Keratinocyte (primary cell): ENCODE data around the gene ARHGAP15. TPM values are rescaled to one million over a fixed set of nuclear protein-coding genes. Genes with fewer than 3 reads are reported as not detected.

Experiments
- DNase-seq: peaks from one replicate; pipeline ENCODE4 v3.0.0-alpha.2; 2011; ENCODE audit warnings: low read depth, missing footprints, low spot score
- FAIRE-seq: peaks from 2 replicates; lab custom pipeline; 2011; peaks lifted over from hg19 to GRCh38; lab: Jason Lieb, UNC
- H2AFZ ChIP-seq: 2 replicates; pipeline ENCODE4 v1.6.0; 2012; ENCODE audit warnings: low read length, control low read depth, inconsistent platforms; ENCODE audit not compliant: control insufficient read depth
- H3K27ac ChIP-seq: 2 replicates; pipeline ENCODE4 v1.5.1; 2011; ENCODE audit warnings: low read length; ENCODE audit not compliant: control insufficient read depth, insufficient read depth
- H3K27me3 ChIP-seq: 3 replicates; pipeline ENCODE4 v1.6.0; 2011; ENCODE audit warnings: low read length; ENCODE audit not compliant: control insufficient read depth, insufficient read depth; ENCODE audit errors: extremely low read depth
- H3K36me3 ChIP-seq, 2 experiments: 2 replicates in 1 of 2; 3 replicates in 1 of 2; pipeline ENCODE4 v1.5.1; 2011; ENCODE audit warnings: low read length in 2 of 2, mild to moderate bottlenecking in 1 of 2; ENCODE audit not compliant: control insufficient read depth in 2 of 2, insufficient read depth in 2 of 2; ENCODE audit errors: extremely low read depth in 1 of 2
- H3K4me1 ChIP-seq: 3 replicates; pipeline ENCODE4 v1.5.1; 2011; ENCODE audit warnings: low read length; ENCODE audit not compliant: control insufficient read depth, insufficient read depth; ENCODE audit errors: extremely low read depth
- H3K4me2 ChIP-seq: 3 replicates; pipeline ENCODE4 v1.6.0; 2011; ENCODE audit warnings: low read depth, low read length; ENCODE audit not compliant: control insufficient read depth, insufficient read depth; ENCODE audit errors: extremely low read depth
- H3K4me3 ChIP-seq, 3 experiments: fragments of 200-600 bp in 1 of 3; sonication (generic) in 1 of 3; 2 replicates in 2 of 3; 3 replicates in 1 of 3; pipeline ENCODE4 v1.5.1; 2011 to 2016; ENCODE audit warnings: low read length in 3 of 3, mild to moderate bottlenecking in 3 of 3, control low read depth in 2 of 3, inconsistent platforms in 1 of 3, low read depth in 1 of 3, mixed read lengths in 1 of 3, mixed run types in 1 of 3, moderate library complexity in 1 of 3; ENCODE audit not compliant: control insufficient read depth in 2 of 3, insufficient read depth in 2 of 3; ENCODE audit errors: extremely low read depth in 1 of 3
- H3K79me2 ChIP-seq: 2 replicates; pipeline ENCODE4 v1.6.0; 2012; ENCODE audit warnings: low read length; ENCODE audit not compliant: control insufficient read depth, insufficient read depth
- H3K9ac ChIP-seq: 3 replicates; pipeline ENCODE4 v1.6.0; 2011; ENCODE audit warnings: low read length; ENCODE audit not compliant: control insufficient read depth, insufficient read depth; ENCODE audit errors: extremely low read depth
- H3K9me1 ChIP-seq: 3 replicates; pipeline ENCODE4 v1.6.0; 2011; ENCODE audit warnings: low read length; ENCODE audit not compliant: control insufficient read depth, insufficient read depth; ENCODE audit errors: extremely low read depth
- H3K9me3 ChIP-seq: 2 replicates; pipeline ENCODE4 v1.5.1; 2012; ENCODE audit warnings: low read depth, low read length; ENCODE audit not compliant: control insufficient read depth
- H4K20me1 ChIP-seq: 3 replicates; pipeline ENCODE4 v1.6.0; 2011; ENCODE audit warnings: low read length; ENCODE audit not compliant: control insufficient read depth, insufficient read depth; ENCODE audit errors: extremely low read depth
- EZH2 ChIP-seq: IDR thresholded peaks from one replicate; pipeline ENCODE4 v1.6.1; 2012; ENCODE audit warnings: inconsistent platforms, mild to moderate bottlenecking, low read length, moderate library complexity
- dilution Hi-C: fragments of 300-500 bp; cut with MboI; formaldehyde crosslinking; loops from one replicate; pipeline ENCODE4 v1.7.0; 2020; ENCODE audit warnings: low sequenced_read_pairs; ENCODE audit not compliant: extremely low pct_ligation_motif_present
- polyA plus RNA-seq, 5 experiments: library from polyadenylated mRNA; depleted of rRNA in 3 of 5; stranded (reverse) in 3 of 5; stranded (forward) in 1 of 5; unstranded in 1 of 5; fragments of >200 nt; gene quantifications; 1 replicate in 1 of 5; 2 replicates in 3 of 5; 3 replicates in 1 of 5; pipeline versions ENCODE4 v1.2.1 to v1.2.3, GENCODE V29; 2011 to 2012; ENCODE audit warnings: missing spikeins in 2 of 5, low read depth in 1 of 5, low replicate concordance in 1 of 5
- TF ChIP-seq, protein P1 (sequence below), 3 experiments: IDR thresholded peaks in 1 of 3; conservative IDR thresholded peaks in 1 of 3; optimal IDR thresholded peaks in 1 of 3; 2 replicates in 2 of 3; 3 replicates in 1 of 3; pipeline versions ENCODE3 to v1.5.1; 2011; ENCODE audit warnings: low read length in 3 of 3, mild to moderate bottlenecking in 3 of 3, moderate library complexity in 2 of 3, control low read depth in 1 of 3, inconsistent platforms in 1 of 3; ENCODE audit not compliant: insufficient read depth in 2 of 3; ENCODE audit errors: extremely low read depth in 1 of 3

The ARHGAP15 gene
- polyA plus RNA-seq, 1 donor (not counting 4 experiments of a cell fraction or from before 2014, with no cell fraction given) = not detected

DNA sequence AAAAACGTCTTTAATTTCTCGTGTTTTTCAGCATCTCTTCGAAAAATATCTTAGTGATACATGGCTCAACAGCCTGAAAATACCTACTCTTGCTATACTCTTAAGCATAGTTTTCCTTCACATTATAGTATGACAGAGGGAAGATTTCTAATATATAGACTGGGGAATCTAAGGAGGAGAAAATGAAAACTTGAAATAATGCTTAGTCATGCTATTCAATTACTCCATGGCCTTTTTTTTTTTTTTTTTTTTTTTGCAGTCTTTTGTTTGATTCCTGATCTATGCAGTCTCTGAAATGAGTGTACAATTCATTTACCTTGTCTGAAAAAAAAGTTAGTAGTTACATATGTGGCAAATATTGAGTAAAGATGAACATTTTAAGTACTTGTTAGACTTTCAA lies 337.8 kb downstream of the ARHGAP15 start:
- Histone ChIP-seq H2AFZ (no peak overlapping the region), H3K9me1 (no peaks in the 10 kb centered on the region), H3K36me3 (no peaks in the 10 kb centered on the region), H3K27me3 (no peaks in the 10 kb centered on the region), H3K4me2 (no peak overlapping the region), H3K9me3 (no peaks in the 10 kb centered on the region), H3K27ac (no peak overlapping the region), H3K9ac (no peak overlapping the region), H3K79me2 (no peaks in the 10 kb centered on the region), H4K20me1 (no peaks in the 10 kb centered on the region), H3K4me1 (no peaks in the 10 kb centered on the region), H3K4me3 (no peak overlapping the region)
- no peak for FAIRE-seq
- TF ChIP-seq EZH2 = no peak
- TF ChIP-seq, protein P1, sequence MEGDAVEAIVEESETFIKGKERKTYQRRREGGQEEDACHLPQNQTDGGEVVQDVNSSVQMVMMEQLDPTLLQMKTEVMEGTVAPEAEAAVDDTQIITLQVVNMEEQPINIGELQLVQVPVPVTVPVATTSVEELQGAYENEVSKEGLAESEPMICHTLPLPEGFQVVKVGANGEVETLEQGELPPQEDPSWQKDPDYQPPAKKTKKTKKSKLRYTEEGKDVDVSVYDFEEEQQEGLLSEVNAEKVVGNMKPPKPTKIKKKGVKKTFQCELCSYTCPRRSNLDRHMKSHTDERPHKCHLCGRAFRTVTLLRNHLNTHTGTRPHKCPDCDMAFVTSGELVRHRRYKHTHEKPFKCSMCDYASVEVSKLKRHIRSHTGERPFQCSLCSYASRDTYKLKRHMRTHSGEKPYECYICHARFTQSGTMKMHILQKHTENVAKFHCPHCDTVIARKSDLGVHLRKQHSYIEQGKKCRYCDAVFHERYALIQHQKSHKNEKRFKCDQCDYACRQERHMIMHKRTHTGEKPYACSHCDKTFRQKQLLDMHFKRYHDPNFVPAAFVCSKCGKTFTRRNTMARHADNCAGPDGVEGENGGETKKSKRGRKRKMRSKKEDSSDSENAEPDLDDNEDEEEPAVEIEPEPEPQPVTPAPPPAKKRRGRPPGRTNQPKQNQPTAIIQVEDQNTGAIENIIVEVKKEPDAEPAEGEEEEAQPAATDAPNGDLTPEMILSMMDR (optimal IDR thresholded peaks at IDR 0.05 in 1 of 3, IDR thresholded peaks at IDR 0.05 in 1 of 3, conservative IDR thresholded peaks at IDR 0.05 in 1 of 3; ENCODE audit: extremely low read depth in 1 of 3, insufficient read depth in 2 of 3, low read length in 3 of 3) = no peak
- dilution Hi-C loops = no loop called here
- no peak for DNase-seq

DNA sequence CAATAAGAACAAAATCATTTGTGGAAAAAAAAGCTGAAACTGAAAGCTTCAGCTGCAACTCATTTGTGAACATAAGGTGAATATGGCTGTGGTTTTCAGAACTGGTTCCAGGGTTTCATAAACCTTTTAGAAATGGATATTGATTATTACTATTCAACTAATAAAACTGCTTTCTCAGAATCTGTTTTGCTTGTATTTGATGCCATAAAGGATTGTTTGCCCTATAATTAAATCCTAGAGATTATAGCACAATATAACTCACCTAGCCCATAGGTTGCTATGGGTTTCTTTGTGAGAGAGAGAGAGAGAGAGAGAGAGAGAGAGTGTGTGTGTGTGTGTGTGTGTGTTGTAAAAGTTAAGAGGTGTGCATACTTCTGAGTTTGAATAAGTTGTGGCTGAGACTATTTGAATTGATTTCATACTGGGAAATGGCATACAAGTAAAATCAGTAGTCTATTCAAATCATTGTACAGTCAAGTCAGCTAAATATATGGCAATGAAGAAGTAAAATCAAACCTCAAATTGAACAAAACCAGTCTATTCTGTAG lies 339.2 kb downstream of the ARHGAP15 start:
- Histone ChIP-seq H3K27me3 (no peaks in the 10 kb centered on the region), H4K20me1 (no peaks in the 10 kb centered on the region), H3K4me1 (no peaks in the 10 kb centered on the region), H3K9me1 (no peaks in the 10 kb centered on the region), H3K9ac (no peak overlapping the region), H3K36me3 (no peaks in the 10 kb centered on the region), H3K4me3 (no peak overlapping the region), H3K4me2 (no peak overlapping the region), H3K79me2 (no peaks in the 10 kb centered on the region), H3K9me3 (no peaks in the 10 kb centered on the region), H3K27ac (no peak overlapping the region), H2AFZ (no peak overlapping the region)
- FAIRE-seq = no peak
- dilution Hi-C loops = no loop called here
- DNase-seq = no peak
- TF ChIP-seq, protein P1 (optimal IDR thresholded peaks at IDR 0.05 in 1 of 3, IDR thresholded peaks at IDR 0.05 in 1 of 3, conservative IDR thresholded peaks at IDR 0.05 in 1 of 3; ENCODE audit: extremely low read depth in 1 of 3, insufficient read depth in 2 of 3, low read length in 3 of 3) = no peak
- TF ChIP-seq EZH2 = no peak
